Astrocyte of the spinal cord (primary cell): ENCODE measurements around the gene KCNQ1.

Experiments used
- DNase-seq: peaks from one replicate; pipeline ENCODE4 v3.0.0; 2011; ENCODE audit warnings: low read depth, low spot score
- H3K4me3 ChIP-seq: 2 replicates; pipeline ENCODE4 v1.5.1; 2011; ENCODE audit warnings: low read depth, mild to moderate bottlenecking, low read length, moderate library complexity
- in situ Hi-C: cut with HindIII; loops from 2 replicates; pipeline ENCODE4 v1.10.0; 2017; ENCODE audit warnings: low sequenced_read_pairs
- TF ChIP-seq, protein P1 (sequence below): IDR thresholded peaks from 2 replicates; pipeline ENCODE4 v1.5.1; 2012; ENCODE audit warnings: low read depth, mild to moderate bottlenecking, low read length, inconsistent platforms

The KCNQ1 gene

DNA sequence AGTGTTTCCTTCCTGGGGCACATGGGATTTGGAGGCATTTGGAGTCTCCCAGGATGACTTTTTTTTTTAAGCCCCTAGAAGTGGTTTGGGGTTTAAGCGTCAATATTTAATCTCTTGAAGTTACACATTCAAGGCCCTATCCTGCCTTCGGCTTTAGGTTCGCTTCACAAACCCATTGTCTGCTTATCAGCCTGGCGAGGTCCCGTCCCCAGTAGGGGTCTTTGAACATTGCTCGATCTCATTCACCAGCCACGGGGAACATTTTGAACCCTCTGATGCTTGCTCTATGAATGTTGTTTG, 75.9 kb downstream of the KCNQ1 start:
- TF ChIP-seq, protein P1, sequence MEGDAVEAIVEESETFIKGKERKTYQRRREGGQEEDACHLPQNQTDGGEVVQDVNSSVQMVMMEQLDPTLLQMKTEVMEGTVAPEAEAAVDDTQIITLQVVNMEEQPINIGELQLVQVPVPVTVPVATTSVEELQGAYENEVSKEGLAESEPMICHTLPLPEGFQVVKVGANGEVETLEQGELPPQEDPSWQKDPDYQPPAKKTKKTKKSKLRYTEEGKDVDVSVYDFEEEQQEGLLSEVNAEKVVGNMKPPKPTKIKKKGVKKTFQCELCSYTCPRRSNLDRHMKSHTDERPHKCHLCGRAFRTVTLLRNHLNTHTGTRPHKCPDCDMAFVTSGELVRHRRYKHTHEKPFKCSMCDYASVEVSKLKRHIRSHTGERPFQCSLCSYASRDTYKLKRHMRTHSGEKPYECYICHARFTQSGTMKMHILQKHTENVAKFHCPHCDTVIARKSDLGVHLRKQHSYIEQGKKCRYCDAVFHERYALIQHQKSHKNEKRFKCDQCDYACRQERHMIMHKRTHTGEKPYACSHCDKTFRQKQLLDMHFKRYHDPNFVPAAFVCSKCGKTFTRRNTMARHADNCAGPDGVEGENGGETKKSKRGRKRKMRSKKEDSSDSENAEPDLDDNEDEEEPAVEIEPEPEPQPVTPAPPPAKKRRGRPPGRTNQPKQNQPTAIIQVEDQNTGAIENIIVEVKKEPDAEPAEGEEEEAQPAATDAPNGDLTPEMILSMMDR = no peak
- DNase-seq = no peak
- in situ Hi-C loops = no loop called here

DNA sequence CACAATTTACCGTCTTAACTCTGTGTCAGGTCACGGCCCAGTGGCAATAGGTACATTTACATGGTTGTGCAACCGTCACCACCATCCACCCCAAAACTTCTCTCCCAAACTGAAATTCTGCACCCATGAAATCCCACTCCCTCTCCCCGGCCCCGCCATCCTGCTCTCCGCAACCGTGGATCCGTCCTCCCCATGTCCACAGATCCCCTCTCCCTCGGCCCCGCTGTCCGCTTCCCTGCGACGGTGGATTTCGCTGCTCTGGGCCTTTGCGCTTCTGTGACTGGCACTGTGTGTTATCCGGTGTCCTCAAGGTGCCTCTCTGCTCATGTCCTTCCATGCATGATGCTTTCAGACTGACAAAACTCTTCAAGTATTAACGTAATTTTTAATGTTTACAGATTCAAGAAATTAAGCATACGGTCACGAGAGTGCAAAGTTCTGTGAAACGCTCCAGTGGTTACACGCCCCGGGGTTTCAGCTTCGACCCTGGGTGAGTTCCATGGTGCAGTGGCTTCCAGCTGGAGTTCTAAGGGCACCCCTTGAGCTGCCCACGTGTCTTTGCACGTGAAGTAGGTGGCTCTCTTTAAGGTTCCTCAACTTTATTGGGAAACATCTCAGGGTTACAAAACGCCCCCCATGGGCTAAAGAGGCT, 76.4 kb downstream of the KCNQ1 start:
- no peak overlapping the region for H3K4me3 ChIP-seq
- no peak for DNase-seq
- in situ Hi-C loops = no loop called here
- TF ChIP-seq, protein P1 = no peak

More for the DNA sequence above, 75.9 kb downstream of the KCNQ1 start:
- H3K4me3 ChIP-seq = no peak overlapping the region

DNA sequence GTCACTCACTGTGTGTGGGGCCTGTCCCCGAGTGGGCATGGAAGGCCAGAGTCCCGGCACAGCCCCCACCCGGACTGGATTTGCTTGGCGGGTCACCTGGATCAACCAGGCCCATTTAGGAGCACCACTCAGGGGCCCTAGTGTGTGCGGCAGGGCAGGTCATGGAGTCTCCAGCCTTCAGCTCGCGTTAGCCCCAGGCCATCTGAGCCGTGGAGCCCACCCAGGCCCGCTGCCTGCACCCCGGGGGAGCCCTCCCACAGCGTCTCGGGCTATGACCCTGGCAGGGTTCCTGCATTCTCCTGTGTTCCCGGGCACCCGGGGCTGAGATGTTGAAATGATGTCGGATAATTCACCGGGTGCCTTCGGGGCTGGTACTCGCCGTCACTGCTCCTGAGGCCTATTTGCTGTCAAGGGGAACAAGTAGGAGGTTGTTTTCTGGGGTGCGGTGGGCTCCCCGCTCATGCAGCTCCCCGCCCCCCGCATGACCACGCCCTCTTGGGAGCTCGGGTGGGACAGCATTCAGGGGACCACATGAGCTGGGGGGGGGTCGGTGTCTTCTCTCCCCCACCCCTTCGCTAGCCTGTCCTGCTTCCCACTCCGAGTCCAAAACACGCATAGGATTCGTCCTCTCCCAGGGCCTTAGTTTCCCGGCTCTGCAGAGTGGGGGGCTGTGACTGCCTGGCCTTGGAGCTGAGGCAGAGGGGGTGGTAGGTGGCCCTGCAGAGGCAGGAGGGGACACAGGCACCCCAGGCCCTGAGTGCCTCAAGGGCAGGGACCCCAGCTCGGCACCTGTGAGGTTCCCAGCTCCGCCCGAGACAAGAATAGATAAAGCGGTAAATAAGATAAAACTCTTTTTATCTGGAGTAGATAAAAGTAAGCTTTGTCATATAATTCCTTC, 77.2 kb downstream of the KCNQ1 start:
- DNase-seq = no peak
- TF ChIP-seq, protein P1 = no peak
- H3K4me3 ChIP-seq = no peak overlapping the region
- in situ Hi-C loops = no loop called here

DNA sequence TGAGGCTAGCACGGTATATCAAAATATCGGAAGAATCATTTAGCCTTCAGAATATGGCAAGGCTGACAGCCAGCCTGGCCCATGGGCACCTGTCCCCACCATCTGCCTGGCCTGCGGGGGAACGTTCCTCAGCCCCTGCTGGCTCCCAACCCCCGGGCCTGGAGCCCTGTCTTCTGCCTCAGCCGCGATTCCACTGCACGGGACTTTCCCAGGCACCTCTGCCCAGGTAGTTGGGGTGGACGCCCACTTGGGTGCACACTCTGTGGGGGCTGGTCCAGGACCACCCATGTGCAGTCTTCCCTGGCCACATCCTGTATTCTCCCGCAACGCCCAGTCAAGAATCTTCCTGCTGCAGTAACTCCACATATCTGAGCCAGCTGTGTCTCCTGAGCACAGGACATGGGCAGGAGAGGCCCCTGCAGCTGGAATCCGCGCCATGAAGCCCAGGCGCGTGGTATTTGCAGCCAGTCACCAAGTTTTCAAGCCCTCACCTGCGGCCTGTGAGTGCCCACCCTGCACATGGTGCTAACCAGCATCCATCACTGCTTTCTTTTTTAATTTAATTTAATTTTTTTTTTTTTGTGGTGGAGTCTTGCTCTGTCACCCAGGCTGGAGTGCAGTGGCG, 77.9 kb downstream of the KCNQ1 start:
- DNase-seq = no peak

DNA sequence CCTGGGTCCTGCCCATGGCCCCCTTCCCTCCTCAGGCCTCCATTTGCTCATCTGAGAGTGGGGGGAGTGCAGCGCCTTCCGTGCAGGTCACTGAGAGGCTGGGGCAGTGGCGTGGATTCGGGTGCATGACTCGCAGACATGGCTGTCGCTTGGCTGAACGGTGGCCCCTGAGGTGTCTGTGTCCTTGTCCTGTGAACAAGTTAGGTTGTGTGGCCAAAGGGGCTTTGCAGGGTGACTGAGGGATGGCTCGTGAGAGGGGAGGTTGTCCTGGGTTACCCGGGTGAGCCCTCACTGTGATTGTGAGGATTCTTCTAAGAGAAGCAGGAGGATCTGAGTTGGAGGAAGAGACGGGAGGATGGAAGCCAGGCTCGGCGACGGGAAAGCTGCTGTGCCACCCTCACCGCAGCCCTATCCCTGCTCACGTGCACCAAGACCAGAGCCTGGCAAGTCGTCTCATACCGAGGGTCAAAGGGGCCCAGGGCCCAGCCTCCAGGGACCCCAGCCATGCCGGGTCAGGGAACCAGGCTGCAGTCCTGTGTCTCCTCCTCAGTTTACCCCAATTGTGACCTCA, 79.1 kb downstream of the KCNQ1 start:
- DNase-seq = no peak

More for the DNA sequence above, 77.9 kb downstream of the KCNQ1 start:
- no peak overlapping the region for H3K4me3 ChIP-seq
- TF ChIP-seq, protein P1 = no peak
- in situ Hi-C loops = no loop called here

More for the DNA sequence above, 79.1 kb downstream of the KCNQ1 start:
- in situ Hi-C loops = no loop called here
- TF ChIP-seq, protein P1 = no peak
- no peak overlapping the region for H3K4me3 ChIP-seq
